Colonic mucosa (tissue), 4 donors: ENCODE measurements around the gene NDUFAB1. TPM values are rescaled to one million over a fixed set of nuclear protein-coding genes. Genes with fewer than 3 reads are reported as not detected.

Source experiments
- DNase-seq: peaks from one replicate; pipeline ENCODE4 v3.0.0-alpha.2; 2020
- H3K27ac ChIP-seq: fragments of 200-600 bp; one replicate; pipeline ENCODE4 v1.8.0; 2021
- H3K27me3 ChIP-seq: fragments of 200-600 bp; one replicate; pipeline ENCODE4 v1.8.0; 2021
- H3K36me3 ChIP-seq: fragments of 200-600 bp; one replicate; pipeline ENCODE4 v1.8.0; 2021
- H3K4me1 ChIP-seq: fragments of 200-600 bp; one replicate; pipeline ENCODE4 v1.8.0; 2021; ENCODE audit warnings: mild to moderate bottlenecking
- H3K4me3 ChIP-seq: fragments of 200-600 bp; one replicate; pipeline ENCODE4 v1.8.0; 2021
- H3K9ac ChIP-seq, 2 donors: one replicate each; pipeline ENCODE4 v1.7.0; 2013; ENCODE audit warnings: control low read depth in 2 of 2, low read depth in 2 of 2, low read length in 2 of 2
- H3K9me3 ChIP-seq: fragments of 200-600 bp; one replicate; pipeline ENCODE4 v1.8.0; 2021
- intact Hi-C: fragments of 100-400 bp; cut with DNase I; formaldehyde crosslinking; loops from one replicate; pipeline ENCODE4 v1.14.1; 2022
- total RNA-seq, 2 donors: library from RNA; stranded (reverse); fragmentation: NEBNext Ultra II Directional in 1 of 2; extraction: Animal tissue kit (Norgen Biotek cat#: 25700) in 1 of 2; gene quantifications; one replicate each; pipeline ENCODE4 v1.2.1, GENCODE V29; 2021
- TF ChIP-seq, protein P1 (sequence below): fragments of 200-600 bp; IDR thresholded peaks from one replicate; pipeline ENCODE4 v1.8.0; 2022; ENCODE audit warnings: antibody characterized with exemption, mild to moderate bottlenecking
- donor health status: healthy.
- donor health status: DM: no; HTN: no; CAD: no.
- donor health status: DM: no; HTN: no; CAD: no.

NDUFAB1 gene
- total RNA-seq, 2 donors from 2014 or later = 136 to 212 TPM

DNA sequence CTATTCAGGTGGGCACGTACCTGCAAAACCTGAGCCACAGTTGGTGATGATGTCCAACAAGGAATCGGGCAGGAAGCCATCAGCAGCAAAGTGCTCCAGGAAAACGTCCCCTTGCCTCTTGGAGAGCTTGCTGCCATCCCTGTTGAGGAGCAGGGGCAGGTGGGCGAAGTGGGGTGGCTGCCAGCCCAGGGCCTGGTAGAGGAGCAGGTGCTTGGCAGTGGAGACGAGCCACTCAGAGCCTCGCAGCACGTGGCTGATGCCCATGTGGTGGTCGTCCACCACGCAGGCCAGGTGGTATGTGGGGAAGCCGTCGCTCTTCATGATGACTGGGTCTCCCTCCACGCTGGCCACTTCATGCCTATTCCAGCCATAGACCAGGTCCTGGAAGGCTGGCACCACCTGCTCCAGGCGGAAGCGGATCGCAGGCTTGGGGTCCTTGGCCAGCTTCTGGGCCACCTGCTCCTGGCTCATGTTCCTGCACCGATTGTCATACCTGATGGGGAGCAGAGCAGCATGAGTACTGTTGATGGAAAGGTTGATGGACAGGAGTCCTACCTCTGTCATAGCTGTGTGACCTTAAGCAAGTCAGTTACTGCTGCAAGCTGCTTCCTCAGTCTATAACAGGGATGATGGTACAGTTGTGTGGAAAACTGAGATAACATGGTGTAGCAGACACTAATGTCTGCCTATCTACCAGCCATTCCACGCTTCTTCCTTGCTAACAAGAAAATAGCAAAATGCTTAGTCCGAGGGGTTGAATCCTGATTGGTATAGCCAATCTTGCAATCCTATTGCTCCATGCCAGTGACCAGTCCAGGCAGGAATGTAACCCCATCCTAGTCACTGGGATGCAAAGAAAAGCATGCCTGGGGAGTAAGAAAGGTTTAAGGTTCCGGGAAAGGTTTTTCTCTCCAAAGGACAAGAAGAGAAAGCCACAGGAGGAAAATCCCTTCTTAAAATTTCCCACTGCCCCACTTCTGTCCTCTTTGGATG, 61.0 kb downstream of the NDUFAB1 start:
- no peaks in the 10 kb centered on the region for H3K36me3 ChIP-seq
- TF ChIP-seq, protein P1, sequence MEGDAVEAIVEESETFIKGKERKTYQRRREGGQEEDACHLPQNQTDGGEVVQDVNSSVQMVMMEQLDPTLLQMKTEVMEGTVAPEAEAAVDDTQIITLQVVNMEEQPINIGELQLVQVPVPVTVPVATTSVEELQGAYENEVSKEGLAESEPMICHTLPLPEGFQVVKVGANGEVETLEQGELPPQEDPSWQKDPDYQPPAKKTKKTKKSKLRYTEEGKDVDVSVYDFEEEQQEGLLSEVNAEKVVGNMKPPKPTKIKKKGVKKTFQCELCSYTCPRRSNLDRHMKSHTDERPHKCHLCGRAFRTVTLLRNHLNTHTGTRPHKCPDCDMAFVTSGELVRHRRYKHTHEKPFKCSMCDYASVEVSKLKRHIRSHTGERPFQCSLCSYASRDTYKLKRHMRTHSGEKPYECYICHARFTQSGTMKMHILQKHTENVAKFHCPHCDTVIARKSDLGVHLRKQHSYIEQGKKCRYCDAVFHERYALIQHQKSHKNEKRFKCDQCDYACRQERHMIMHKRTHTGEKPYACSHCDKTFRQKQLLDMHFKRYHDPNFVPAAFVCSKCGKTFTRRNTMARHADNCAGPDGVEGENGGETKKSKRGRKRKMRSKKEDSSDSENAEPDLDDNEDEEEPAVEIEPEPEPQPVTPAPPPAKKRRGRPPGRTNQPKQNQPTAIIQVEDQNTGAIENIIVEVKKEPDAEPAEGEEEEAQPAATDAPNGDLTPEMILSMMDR = no peak
- no peak overlapping the region for H3K9ac ChIP-seq
- H3K9me3 ChIP-seq = no peaks in the 10 kb centered on the region
- no peak overlapping the region for H3K27ac ChIP-seq
- H3K4me3 ChIP-seq = no peak overlapping the region
- H3K4me1 ChIP-seq = no peaks in the 10 kb centered on the region
- no peaks in the 10 kb centered on the region for H3K27me3 ChIP-seq
- intact Hi-C loops = no loop called here
- DNase-seq = no peak

DNA sequence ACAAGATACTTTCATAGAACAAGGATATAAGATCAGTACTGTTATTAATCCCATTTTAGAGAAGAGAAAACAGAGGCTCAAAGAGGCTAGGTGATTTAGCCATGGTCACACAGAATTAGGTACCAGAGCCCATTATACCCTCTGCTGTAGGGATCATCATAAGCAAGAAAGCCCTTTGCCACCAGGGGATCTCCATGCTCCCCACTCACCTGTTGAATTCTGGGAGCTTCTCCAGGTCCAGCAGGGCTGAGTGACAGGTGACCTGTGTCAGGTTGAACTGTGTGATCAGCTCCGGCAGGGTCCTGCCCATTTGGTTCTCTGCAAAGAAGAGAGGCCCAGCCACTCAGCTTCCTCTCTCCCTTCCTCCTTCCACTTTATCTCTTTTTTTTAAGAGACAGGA, 63.7 kb downstream of the NDUFAB1 start:
- Histone ChIP-seq H3K9ac (no peak overlapping the region), H3K27ac (no peak overlapping the region), H3K9me3 (no peaks in the 10 kb centered on the region), H3K4me1 (no peaks in the 10 kb centered on the region), H3K4me3 (no peak overlapping the region), H3K27me3 (no peaks in the 10 kb centered on the region), H3K36me3 (peaks cover 7% of the 10 kb centered on the region)
- intact Hi-C loops = no loop called here
- no peak for DNase-seq
- TF ChIP-seq, protein P1 = no peak

Other genes starting within 250 kb of the NDUFAB1 start
- 10 to 100 TPM; 31.4 to 40.0 TPM for gene COG7, start 143.1 kb downstream of the NDUFAB1 start, total RNA-seq
- 10 to 100 TPM; 45.3 to 48.0 TPM for gene GGA2, start 85.8 kb downstream of the NDUFAB1 start, total RNA-seq
- gene EARS2, start 39.0 kb downstream of the NDUFAB1 start, total RNA-seq = 10 to 100 TPM; 12.3 to 28.7 TPM
- 10 to 100 TPM; 32.4 to 62.4 TPM for gene UBFD1, start 38.6 kb downstream of the NDUFAB1 start, total RNA-seq
- 10 to 100 TPM in 1 of 2 donors, 1 to 10 TPM in 1; 8.2 to 13.3 TPM for gene PALB2, start 45.0 kb upstream of the NDUFAB1 start, total RNA-seq
- 10 to 100 TPM; 61.5 to 62.1 TPM for gene DCTN5, start 45.1 kb upstream of the NDUFAB1 start, total RNA-seq
- 10 to 100 TPM; 17.6 to 84.7 TPM for gene PLK1, start 82.6 kb upstream of the NDUFAB1 start, total RNA-seq
- gene ERN2, start 116.9 kb upstream of the NDUFAB1 start, total RNA-seq = 100 to 1,000 TPM; 121 to 191 TPM
- 100 to 1,000 TPM in 1 of 2 donors, 10 to 100 TPM in 1; 36.0 to 261 TPM for gene CHP2, start 158.7 kb upstream of the NDUFAB1 start, total RNA-seq
- 10 to 100 TPM in 1 of 2 donors, 1 to 10 TPM in 1; 2.5 to 10.7 TPM for gene PRKCB, start 239.7 kb upstream of the NDUFAB1 start, total RNA-seq